Adipocyte (in vitro differentiated cells): ENCODE data around the gene DGUOK.

Source experiments
- DNase-seq: peaks from one replicate; pipeline ENCODE4 v3.0.0-alpha.2; 2015; ENCODE audit warnings: low read depth
- H3K27me3 ChIP-seq: replicated peaks from 2 replicates; pipeline ENCODE4 v1.7.0; 2013; ENCODE audit warnings: mild to moderate bottlenecking, low read length, moderate library complexity; ENCODE audit not compliant: control insufficient read depth, insufficient read depth
- H3K36me3 ChIP-seq: 2 replicates; pipeline ENCODE4 v1.7.0; 2013; ENCODE audit warnings: low read length, mild to moderate bottlenecking, moderate library complexity; ENCODE audit not compliant: control insufficient read depth, insufficient read depth, severe bottlenecking
- H3K4me1 ChIP-seq: 2 replicates; pipeline ENCODE4 v1.7.0; 2013; ENCODE audit warnings: mild to moderate bottlenecking, low read length, moderate library complexity; ENCODE audit not compliant: control insufficient read depth, insufficient read depth
- H3K4me3 ChIP-seq: 2 replicates; pipeline ENCODE4 v1.7.0; 2013; ENCODE audit warnings: mild to moderate bottlenecking, low read length, moderate library complexity
- H3K9ac ChIP-seq: 2 replicates; pipeline ENCODE4 v1.7.0; 2013; ENCODE audit warnings: mild to moderate bottlenecking, low read length, moderate library complexity
- H3K9me3 ChIP-seq: 2 replicates; pipeline ENCODE4 v1.7.0; 2013; ENCODE audit warnings: mild to moderate bottlenecking, low read length, moderate library complexity; ENCODE audit not compliant: control insufficient read depth

DGUOK gene

GRCh38 chr2:73915437-73915993 lies 11.2 kb upstream of the DGUOK start:
- Histone ChIP-seq H3K9ac (no peak overlapping the region), H3K36me3 (no peaks in the 10 kb centered on the region), H3K4me1 (no peaks in the 10 kb centered on the region), H3K4me3 (no peak overlapping the region), H3K9me3 (peaks cover 6% of the 10 kb centered on the region), H3K27me3 (peaks cover 47% of the 10 kb centered on the region)
- no peak for DNase-seq

DNA sequence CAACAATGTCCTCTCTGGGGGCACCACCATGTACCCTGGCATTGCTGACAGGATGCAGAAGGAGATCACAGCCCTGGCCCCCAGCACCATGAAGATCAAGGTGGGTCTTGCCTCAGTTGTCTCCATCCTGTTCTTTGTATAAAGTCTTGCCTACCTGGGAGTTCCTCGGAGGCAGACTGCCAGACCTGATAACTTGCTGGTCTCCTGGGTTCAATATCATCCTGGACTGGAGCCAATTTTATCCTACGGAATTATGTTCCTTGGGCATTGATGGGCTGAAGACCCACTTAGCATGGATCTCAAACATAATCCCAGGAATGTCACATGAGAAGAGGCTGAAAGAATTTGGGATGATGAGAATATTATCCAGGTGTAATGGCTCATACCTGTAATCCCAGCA lies 10.0 kb upstream of the DGUOK start:
- H3K27me3 ChIP-seq, result peaks cover 55% of the 10 kb centered on the region
- H3K4me1 ChIP-seq, result no peaks in the 10 kb centered on the region
- no peak overlapping the region for H3K4me3 ChIP-seq
- H3K36me3 ChIP-seq, result no peaks in the 10 kb centered on the region
- H3K9ac ChIP-seq, result no peak overlapping the region
- DNase-seq, result no peak
- H3K9me3 ChIP-seq, result peaks cover 6% of the 10 kb centered on the region

DNA sequence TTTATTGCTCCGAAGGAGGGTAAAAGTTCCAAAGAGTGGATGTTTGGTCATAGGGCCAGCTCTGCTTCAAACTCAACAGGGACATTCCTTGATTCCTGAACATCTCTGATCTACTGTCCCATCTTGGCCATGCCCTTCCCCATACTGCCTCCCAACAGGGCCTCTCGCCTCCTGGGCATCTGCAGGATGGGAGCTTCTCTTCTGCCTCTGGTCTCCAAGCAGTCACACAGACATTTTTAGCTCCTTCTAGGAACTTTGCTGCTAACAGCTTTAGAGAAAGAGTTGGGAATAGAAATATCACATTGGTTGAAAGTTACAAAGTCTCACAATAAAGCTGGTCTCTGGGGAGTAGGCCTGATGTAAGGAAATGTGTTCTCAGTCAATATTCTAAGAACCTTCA lies 9.4 kb upstream of the DGUOK start:
- H3K4me1 ChIP-seq, result no peaks in the 10 kb centered on the region
- H3K27me3 ChIP-seq, result peaks cover 61% of the 10 kb centered on the region
- no peak overlapping the region for H3K4me3 ChIP-seq
- H3K36me3 ChIP-seq, result no peaks in the 10 kb centered on the region
- peaks cover 6% of the 10 kb centered on the region for H3K9me3 ChIP-seq
- H3K9ac ChIP-seq, result no peak overlapping the region
- no peak for DNase-seq

GRCh38 chr2:73917696-73918207 lies 8.9 kb upstream of the DGUOK start:
- no peak for DNase-seq
- Histone ChIP-seq H3K9ac (no peak overlapping the region), H3K36me3 (no peaks in the 10 kb centered on the region), H3K9me3 (peaks cover 6% of the 10 kb centered on the region), H3K4me1 (no peaks in the 10 kb centered on the region), H3K4me3 (no peak overlapping the region), H3K27me3 (peaks cover 66% of the 10 kb centered on the region)

- no peak for DNase-seq
- peaks cover 7% of the 10 kb centered on the region for H3K9me3 ChIP-seq
- no peak overlapping the region for H3K9ac ChIP-seq
- H3K27me3 ChIP-seq, result peaks cover 57% of the 10 kb centered on the region
- H3K4me3 ChIP-seq, result no peak overlapping the region
- no peaks in the 10 kb centered on the region for H3K4me1 ChIP-seq
- no peaks in the 10 kb centered on the region for H3K36me3 ChIP-seq
These were observed 7.8 kb upstream of the DGUOK start for GRCh38 chr2:73918856-73919255.

DNA sequence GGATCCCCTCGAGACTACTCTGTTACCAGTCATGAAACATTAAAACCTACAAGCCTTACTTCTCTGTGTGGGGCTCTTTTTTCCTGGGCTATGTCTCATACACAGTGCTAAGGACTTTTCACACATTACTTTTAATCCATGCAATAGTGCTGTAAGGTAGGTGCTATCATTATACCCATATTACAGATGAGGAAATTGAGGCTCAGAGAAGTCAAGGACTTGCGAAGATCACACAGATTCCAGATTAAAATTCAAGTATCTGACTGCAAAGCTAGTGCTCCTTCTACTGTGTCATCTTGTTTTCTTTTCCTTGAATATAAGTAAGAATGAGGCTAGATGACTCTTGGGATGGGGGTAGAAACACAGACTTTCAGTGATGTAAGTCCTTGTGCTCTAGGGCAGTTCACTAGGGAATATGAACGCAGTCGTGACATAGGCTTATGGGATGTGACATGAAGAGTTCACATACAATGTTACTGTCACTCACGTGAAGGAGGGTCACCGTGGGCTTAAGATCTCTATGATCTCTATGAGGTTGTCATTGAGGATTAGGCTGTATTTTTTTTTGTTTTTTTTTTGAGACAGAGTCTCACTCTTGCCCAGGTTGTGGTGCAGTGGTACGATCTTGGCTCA lies 7.0 kb upstream of the DGUOK start:
- peaks cover 57% of the 10 kb centered on the region for H3K27me3 ChIP-seq
- no peak for DNase-seq

GRCh38 chr2:73920577-73921545 lies 5.8 kb upstream of the DGUOK start:
- no peak for DNase-seq
- Histone ChIP-seq H3K27me3 (peaks cover 52% of the 10 kb centered on the region), H3K4me3 (no peak overlapping the region), H3K36me3 (no peaks in the 10 kb centered on the region), H3K9ac (no peak overlapping the region), H3K9me3 (peaks cover 9% of the 10 kb centered on the region), H3K4me1 (no peaks in the 10 kb centered on the region)

More for the DNA sequence above, 7.0 kb upstream of the DGUOK start:
- Histone ChIP-seq H3K9me3 (peaks cover 9% of the 10 kb centered on the region), H3K9ac (no peak overlapping the region), H3K36me3 (no peaks in the 10 kb centered on the region), H3K4me3 (no peak overlapping the region), H3K4me1 (no peaks in the 10 kb centered on the region)

DNA sequence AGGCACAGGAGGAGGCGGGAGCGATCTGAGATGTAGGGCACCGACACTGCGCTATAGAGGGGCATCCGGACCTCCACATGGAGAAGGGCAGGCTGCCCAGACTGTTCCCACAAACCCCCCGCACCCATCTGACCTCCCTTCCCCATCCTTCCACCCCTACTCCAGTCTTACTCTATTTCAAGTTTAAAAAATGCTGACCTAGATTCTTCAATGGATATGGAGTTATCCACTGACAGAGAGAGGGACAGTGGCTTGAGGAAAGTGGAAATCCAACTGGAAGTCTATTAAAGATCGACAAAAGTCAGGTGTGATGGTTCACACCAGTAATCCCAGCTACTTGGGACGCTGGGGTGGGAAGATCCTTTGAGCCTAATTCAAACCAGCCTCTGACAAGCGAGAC lies 5.1 kb upstream of the DGUOK start:
- no peaks in the 10 kb centered on the region for H3K36me3 ChIP-seq
- peaks cover 9% of the 10 kb centered on the region for H3K9me3 ChIP-seq
- peaks cover 48% of the 10 kb centered on the region for H3K27me3 ChIP-seq
- DNase-seq, result no peak
- no peak overlapping the region for H3K4me3 ChIP-seq
- no peaks in the 10 kb centered on the region for H3K4me1 ChIP-seq
- no peak overlapping the region for H3K9ac ChIP-seq

DNA sequence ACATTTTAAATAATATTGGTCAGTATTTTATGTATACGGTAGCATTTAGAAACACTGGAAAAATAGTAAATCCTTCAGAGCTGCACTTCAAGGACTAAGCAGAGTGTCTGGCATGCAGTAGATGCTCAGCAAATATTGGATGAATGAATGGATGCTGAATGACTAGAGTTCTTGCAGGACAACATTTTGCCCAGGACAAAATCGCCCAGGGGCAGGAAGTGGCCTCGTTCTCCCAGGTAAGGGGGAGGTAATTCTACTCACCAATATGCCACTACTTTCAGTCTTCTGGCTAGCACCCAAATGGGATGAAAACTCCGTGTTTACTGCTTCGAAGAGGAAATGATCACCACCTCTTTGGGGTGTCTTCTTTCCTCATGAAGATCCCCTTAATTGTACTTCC lies 4.0 kb upstream of the DGUOK start:
- no peak for DNase-seq
- H3K36me3 ChIP-seq, result no peaks in the 10 kb centered on the region
- peaks cover 40% of the 10 kb centered on the region for H3K27me3 ChIP-seq
- H3K9ac ChIP-seq, result no peak overlapping the region
- H3K9me3 ChIP-seq, result peaks cover 9% of the 10 kb centered on the region
- no peak overlapping the region for H3K4me3 ChIP-seq
- H3K4me1 ChIP-seq, result peaks cover 5% of the 10 kb centered on the region

DNA sequence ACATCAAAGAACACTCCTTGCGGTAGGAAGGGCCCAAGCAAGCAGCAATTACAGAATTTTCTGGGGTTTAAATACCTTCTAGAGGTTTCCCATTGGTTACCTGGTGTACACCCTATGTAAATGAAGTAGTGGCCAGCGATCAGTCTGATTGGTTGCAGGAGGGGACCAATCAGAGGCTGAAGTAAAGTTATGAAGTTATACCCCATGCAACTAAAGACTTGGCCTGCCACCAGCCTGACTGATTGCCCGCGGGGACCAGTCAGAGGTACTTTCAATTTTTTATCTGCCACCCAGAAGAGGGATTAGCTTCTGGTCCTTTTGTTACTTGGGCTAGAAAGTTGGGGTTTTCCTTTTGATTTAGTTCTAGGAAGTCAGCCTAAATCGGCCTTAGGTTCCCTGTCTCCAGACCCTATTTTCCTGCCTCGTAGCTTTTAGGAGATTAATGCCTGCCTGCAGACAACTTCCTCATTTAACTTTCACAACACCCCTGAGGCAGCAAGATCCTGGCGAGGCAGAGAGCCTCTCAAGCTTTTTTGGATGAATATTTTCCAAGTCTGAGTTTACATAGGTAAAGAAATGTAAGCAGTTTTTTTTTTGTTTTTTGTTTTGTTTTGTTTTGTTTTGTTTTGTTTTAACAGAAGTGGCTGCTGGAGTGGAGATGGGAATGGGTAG lies 1.5 kb upstream of the DGUOK start:
- no peaks in the 10 kb centered on the region for H3K36me3 ChIP-seq
- H3K4me1 ChIP-seq, result peaks cover 22% of the 10 kb centered on the region
- H3K9me3 ChIP-seq, result peaks cover 3% of the 10 kb centered on the region
- H3K27me3 ChIP-seq, result peaks cover 19% of the 10 kb centered on the region
- no peak for DNase-seq
- no peak overlapping the region for H3K4me3 ChIP-seq
- H3K9ac ChIP-seq, result no peak overlapping the region
